Measurements from ENCODE around the gene ARHGAP28.
"Not testable (repeated sequence)": the region's sequence is repeated elsewhere in the genome, so short reads cannot be mapped to it uniquely, and the experiment has no call there.

ARHGAP28 gene

DNA sequence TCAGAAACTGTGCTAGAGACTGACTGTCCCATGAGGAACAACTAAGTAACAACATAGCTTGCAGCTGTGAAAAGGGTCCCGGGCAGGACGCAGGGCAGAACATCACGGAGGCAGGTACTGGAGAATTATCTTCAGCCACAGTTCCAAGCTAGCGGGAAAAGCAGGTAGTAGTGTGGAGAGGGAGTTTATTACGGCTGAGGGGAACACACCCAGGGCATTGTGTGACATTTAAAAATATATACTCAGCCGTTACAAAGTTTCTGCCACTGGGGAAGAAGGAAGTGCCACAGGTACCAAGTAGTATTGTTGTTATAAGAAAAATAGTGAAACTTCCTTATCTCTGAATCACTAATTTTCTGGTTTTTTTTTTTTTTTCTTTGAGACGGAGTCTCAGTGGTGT, 208.5 kb downstream of the ARHGAP28 start:
- DNase-seq (ENCODE audit: extremely low read depth, insufficient read length) = no peak
- Histone ChIP-seq H3K27me3 (replicated peaks; ENCODE audit: control insufficient read depth, insufficient read depth, low read length) (no peaks in the 10 kb centered on the region), H3K4me3 (replicated peaks; ENCODE audit: low read depth, low read length) (no peak overlapping the region), H3K36me3 (ENCODE audit: control insufficient read depth, insufficient read depth, low read length) (no peaks in the 10 kb centered on the region)
- TF ChIP-seq, protein P1, sequence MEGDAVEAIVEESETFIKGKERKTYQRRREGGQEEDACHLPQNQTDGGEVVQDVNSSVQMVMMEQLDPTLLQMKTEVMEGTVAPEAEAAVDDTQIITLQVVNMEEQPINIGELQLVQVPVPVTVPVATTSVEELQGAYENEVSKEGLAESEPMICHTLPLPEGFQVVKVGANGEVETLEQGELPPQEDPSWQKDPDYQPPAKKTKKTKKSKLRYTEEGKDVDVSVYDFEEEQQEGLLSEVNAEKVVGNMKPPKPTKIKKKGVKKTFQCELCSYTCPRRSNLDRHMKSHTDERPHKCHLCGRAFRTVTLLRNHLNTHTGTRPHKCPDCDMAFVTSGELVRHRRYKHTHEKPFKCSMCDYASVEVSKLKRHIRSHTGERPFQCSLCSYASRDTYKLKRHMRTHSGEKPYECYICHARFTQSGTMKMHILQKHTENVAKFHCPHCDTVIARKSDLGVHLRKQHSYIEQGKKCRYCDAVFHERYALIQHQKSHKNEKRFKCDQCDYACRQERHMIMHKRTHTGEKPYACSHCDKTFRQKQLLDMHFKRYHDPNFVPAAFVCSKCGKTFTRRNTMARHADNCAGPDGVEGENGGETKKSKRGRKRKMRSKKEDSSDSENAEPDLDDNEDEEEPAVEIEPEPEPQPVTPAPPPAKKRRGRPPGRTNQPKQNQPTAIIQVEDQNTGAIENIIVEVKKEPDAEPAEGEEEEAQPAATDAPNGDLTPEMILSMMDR (IDR thresholded peaks at IDR 0.05; ENCODE audit: insufficient read depth, low read length, poor library complexity, severe bottlenecking) = no peak

DNA sequence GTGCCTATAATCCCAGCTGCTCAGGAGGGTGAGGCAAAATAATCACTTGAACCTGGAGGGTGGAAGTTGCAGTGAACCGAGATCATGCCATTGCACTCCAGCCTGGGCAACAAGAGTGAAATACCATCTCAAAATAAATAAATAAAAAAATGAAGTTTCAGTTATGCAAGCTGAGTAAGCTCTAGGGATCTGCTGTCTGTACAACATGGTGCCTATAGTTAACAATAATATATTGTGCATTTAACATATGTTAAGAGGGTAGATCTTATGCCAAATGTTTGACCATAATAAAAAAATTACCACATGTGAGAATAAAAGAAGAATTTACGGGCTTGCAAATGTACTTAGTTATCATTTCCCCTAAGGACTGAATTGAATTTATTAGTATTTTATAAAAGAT, 208.9 kb downstream of the ARHGAP28 start:
- H3K36me3 ChIP-seq (ENCODE audit: control insufficient read depth, insufficient read depth, low read length); H3K4me3 ChIP-seq (replicated peaks; ENCODE audit: low read depth, low read length); H3K27me3 ChIP-seq (replicated peaks; ENCODE audit: control insufficient read depth, insufficient read depth, low read length); DNase-seq (ENCODE audit: extremely low read depth, insufficient read length): not testable (repeated sequence)

DNA sequence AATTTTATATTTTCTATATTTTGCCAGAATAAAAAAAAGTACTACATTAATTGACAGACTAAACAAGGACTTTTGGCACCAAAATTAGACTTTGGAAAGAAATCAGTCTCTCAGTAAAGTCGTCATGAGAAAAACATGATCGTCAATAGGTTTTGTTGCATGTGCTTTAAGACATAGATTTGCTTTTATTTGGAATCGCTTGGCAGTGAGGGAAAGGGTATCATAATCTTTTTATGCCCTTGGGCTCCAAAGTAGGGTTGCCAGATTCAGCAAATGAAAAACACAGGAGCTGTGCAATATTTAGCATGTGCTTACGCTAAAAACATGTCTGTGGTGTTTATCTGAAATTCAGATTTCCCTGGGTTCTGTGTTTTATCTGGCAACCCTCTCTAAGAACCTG, 210.5 kb downstream of the ARHGAP28 start:
- TF ChIP-seq, protein P1 (IDR thresholded peaks at IDR 0.05; ENCODE audit: insufficient read depth, low read length, poor library complexity, severe bottlenecking) = no peak
- Histone ChIP-seq H3K4me3 (replicated peaks; ENCODE audit: low read depth, low read length) (no peak overlapping the region), H3K36me3 (ENCODE audit: control insufficient read depth, insufficient read depth, low read length) (no peaks in the 10 kb centered on the region), H3K27me3 (replicated peaks; ENCODE audit: control insufficient read depth, insufficient read depth, low read length) (no peaks in the 10 kb centered on the region)
- no peak for DNase-seq (ENCODE audit: extremely low read depth, insufficient read length)

DNA sequence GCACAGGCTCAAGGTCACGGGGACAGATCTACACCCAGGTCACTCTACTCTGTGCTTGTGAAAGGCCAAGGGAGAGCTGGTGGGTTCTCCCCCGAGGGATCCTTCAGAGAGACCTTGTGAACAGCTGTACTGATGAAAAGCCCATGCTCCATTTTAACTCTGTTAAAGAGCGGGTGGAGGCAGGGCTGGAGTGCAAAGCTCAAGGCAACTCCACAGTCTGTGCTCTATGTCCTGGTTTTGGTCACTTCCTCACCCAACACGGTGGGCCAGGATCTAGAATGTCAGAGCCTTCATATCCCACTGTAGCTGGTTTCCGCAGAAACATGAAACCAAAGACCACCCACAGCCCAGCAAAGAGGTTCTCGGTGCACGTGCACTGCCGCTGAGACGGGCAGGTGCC, 210.9 kb downstream of the ARHGAP28 start:
- TF ChIP-seq, protein P1 (IDR thresholded peaks at IDR 0.05; ENCODE audit: insufficient read depth, low read length, poor library complexity, severe bottlenecking) = no peak
- H3K27me3 ChIP-seq (replicated peaks; ENCODE audit: control insufficient read depth, insufficient read depth, low read length) = no peaks in the 10 kb centered on the region
- DNase-seq (ENCODE audit: extremely low read depth, insufficient read length) = no peak
- H3K4me3 ChIP-seq (replicated peaks; ENCODE audit: low read depth, low read length) = no peak overlapping the region
- no peaks in the 10 kb centered on the region for H3K36me3 ChIP-seq (ENCODE audit: control insufficient read depth, insufficient read depth, low read length)

DNA sequence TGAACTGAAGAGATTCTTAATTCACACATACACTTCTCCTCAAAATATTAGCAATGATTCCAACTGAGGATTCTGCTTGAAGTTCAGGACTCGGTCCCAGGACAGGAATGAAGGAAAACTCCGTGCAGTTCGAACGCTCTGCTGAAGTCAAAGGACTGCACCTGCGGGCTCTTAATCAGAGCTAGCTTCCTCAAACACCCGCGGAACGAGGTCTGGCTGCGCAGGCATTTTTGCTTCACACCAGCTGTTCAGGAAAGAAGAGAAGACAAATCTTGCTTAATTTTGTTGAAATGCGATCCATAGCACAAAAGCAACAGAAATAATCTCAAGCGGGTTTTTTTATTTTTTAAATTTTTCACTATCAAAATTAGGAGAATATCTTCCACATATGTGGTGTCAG, 212.5 kb downstream of the ARHGAP28 start:
- Histone ChIP-seq H3K27me3 (replicated peaks; ENCODE audit: control insufficient read depth, insufficient read depth, low read length) (no peaks in the 10 kb centered on the region), H3K36me3 (ENCODE audit: control insufficient read depth, insufficient read depth, low read length) (no peaks in the 10 kb centered on the region), H3K4me3 (replicated peaks; ENCODE audit: low read depth, low read length) (no peak overlapping the region)
- DNase-seq (ENCODE audit: extremely low read depth, insufficient read length) = no peak
- TF ChIP-seq, protein P1 (IDR thresholded peaks at IDR 0.05; ENCODE audit: insufficient read depth, low read length, poor library complexity, severe bottlenecking) = no peak

DNA sequence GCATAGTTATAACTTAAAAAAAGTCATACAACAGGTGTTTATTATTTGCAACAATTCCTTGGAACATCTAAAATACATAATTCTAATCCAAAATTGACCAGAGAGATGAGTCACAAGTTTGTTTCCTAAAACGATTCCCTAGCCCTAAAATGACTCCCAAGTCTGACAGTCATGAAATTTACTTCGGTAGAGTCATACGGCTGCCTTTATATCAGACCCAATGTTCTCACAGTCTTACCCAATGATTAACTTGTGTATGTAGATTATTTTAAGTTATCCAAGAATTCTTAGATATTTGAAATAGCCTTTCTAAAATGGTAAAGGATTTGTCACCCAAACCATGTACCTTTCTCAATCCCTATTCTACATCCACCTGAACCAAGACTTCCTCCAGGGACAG, 213.2 kb downstream of the ARHGAP28 start:
- H3K36me3 ChIP-seq (ENCODE audit: control insufficient read depth, insufficient read depth, low read length) = no peaks in the 10 kb centered on the region
- no peak for DNase-seq (ENCODE audit: extremely low read depth, insufficient read length)
- no peaks in the 10 kb centered on the region for H3K27me3 ChIP-seq (replicated peaks; ENCODE audit: control insufficient read depth, insufficient read depth, low read length)
- no peak overlapping the region for H3K4me3 ChIP-seq (replicated peaks; ENCODE audit: low read depth, low read length)
- TF ChIP-seq, protein P1 (IDR thresholded peaks at IDR 0.05; ENCODE audit: insufficient read depth, low read length, poor library complexity, severe bottlenecking) = no peak

Data from GM06990 (cell line).